Measurements from ENCODE around the gene SLC25A33.

The SLC25A33 gene

GRCh38 chr1:9575486-9575885 lies 36.2 kb downstream of the SLC25A33 start:
- H3K27me3 ChIP-seq (ENCODE audit: insufficient read depth, low read length, poor library complexity), result no peaks in the 10 kb centered on the region
- no peak overlapping the region for H3K27ac ChIP-seq (ENCODE audit: low read length)
- ATAC-seq (ENCODE audit: insufficient read depth, low read depth), result no peak
- no peak overlapping the region for H2AFZ ChIP-seq (ENCODE audit: low read depth, low read length)
- TF ChIP-seq CTCF (IDR thresholded peaks at IDR 0.05; ENCODE audit: borderline replicate concordance, extremely low read depth, low read length, poor library complexity, severe bottlenecking), result no peak
- TF ChIP-seq EZH2 (IDR thresholded peaks at IDR 0.05; ENCODE audit: borderline replicate concordance, low read depth, low read length, severe bottlenecking), result no peak
- no peaks in the 10 kb centered on the region for H3K9me3 ChIP-seq (ENCODE audit: insufficient read depth, low read length, severe bottlenecking)
- no peak overlapping the region for H3K9ac ChIP-seq (ENCODE audit: low read depth, low read length)
- peaks cover 69% of the 10 kb centered on the region for H3K36me3 ChIP-seq (ENCODE audit: insufficient read depth, low read length)
- no peak overlapping the region for H3K4me2 ChIP-seq (ENCODE audit: insufficient read depth, low read length)
- no peak overlapping the region for H3K4me3 ChIP-seq (ENCODE audit: low read depth in 1 of 2, low read length in 2 of 2)
- H3K4me1 ChIP-seq (ENCODE audit: insufficient read depth, low read length), result no peaks in the 10 kb centered on the region
- H3K79me2 ChIP-seq (ENCODE audit: insufficient read depth, low read length), result peaks cover 7% of the 10 kb centered on the region; the same call in 1 of the 2 replicates
- peaks cover 13% of the 10 kb centered on the region; the same call in 1 of the 2 replicates for H4K20me1 ChIP-seq (ENCODE audit: insufficient read depth, low read length)
- DNase-seq, result no peak

- Histone ChIP-seq H3K4me2 (ENCODE audit: insufficient read depth, low read length) (no peak overlapping the region), H3K9me3 (ENCODE audit: insufficient read depth, low read length, severe bottlenecking) (no peaks in the 10 kb centered on the region), H3K9ac (ENCODE audit: low read depth, low read length) (no peak overlapping the region), H3K36me3 (ENCODE audit: insufficient read depth, low read length) (peaks cover 68% of the 10 kb centered on the region), H3K27ac (ENCODE audit: low read length) (no peak overlapping the region), H2AFZ (ENCODE audit: low read depth, low read length) (no peak overlapping the region), H3K4me1 (ENCODE audit: insufficient read depth, low read length) (no peaks in the 10 kb centered on the region), H3K27me3 (ENCODE audit: insufficient read depth, low read length, poor library complexity) (no peaks in the 10 kb centered on the region), H4K20me1 (ENCODE audit: insufficient read depth, low read length) (peaks cover 13% of the 10 kb centered on the region; the same call in 1 of the 2 replicates), H3K4me3 (ENCODE audit: low read depth in 1 of 2, low read length in 2 of 2) (no peak overlapping the region), H3K79me2 (ENCODE audit: insufficient read depth, low read length) (peaks cover 7% of the 10 kb centered on the region; the same call in 1 of the 2 replicates)
- TF ChIP-seq EZH2 (IDR thresholded peaks at IDR 0.05; ENCODE audit: borderline replicate concordance, low read depth, low read length, severe bottlenecking) (no peak), CTCF (IDR thresholded peaks at IDR 0.05; ENCODE audit: borderline replicate concordance, extremely low read depth, low read length, poor library complexity, severe bottlenecking) (peak; percentile 26)
- DNase-seq (no peak), ATAC-seq (ENCODE audit: insufficient read depth, low read depth) (no peak)
These were observed 37.6 kb downstream of the SLC25A33 start for GRCh38 chr1:9576903-9577302.

GRCh38 chr1:9577423-9577822 lies 38.2 kb downstream of the SLC25A33 start:
- peaks cover 68% of the 10 kb centered on the region for H3K36me3 ChIP-seq (ENCODE audit: insufficient read depth, low read length)
- no peak overlapping the region for H3K4me3 ChIP-seq (ENCODE audit: low read depth in 1 of 2, low read length in 2 of 2)
- H3K9me3 ChIP-seq (ENCODE audit: insufficient read depth, low read length, severe bottlenecking), result no peaks in the 10 kb centered on the region
- no peak overlapping the region for H3K4me2 ChIP-seq (ENCODE audit: insufficient read depth, low read length)
- H4K20me1 ChIP-seq (ENCODE audit: insufficient read depth, low read length), result peaks cover 13% of the 10 kb centered on the region; the same call in 1 of the 2 replicates
- DNase-seq, result no peak
- no peaks in the 10 kb centered on the region for H3K4me1 ChIP-seq (ENCODE audit: insufficient read depth, low read length)
- TF ChIP-seq EZH2 (IDR thresholded peaks at IDR 0.05; ENCODE audit: borderline replicate concordance, low read depth, low read length, severe bottlenecking) (no peak), CTCF (IDR thresholded peaks at IDR 0.05; ENCODE audit: borderline replicate concordance, extremely low read depth, low read length, poor library complexity, severe bottlenecking) (no peak)
- no peaks in the 10 kb centered on the region for H3K27me3 ChIP-seq (ENCODE audit: insufficient read depth, low read length, poor library complexity)
- no peak overlapping the region for H2AFZ ChIP-seq (ENCODE audit: low read depth, low read length)
- no peak overlapping the region for H3K27ac ChIP-seq (ENCODE audit: low read length)
- no peak overlapping the region for H3K9ac ChIP-seq (ENCODE audit: low read depth, low read length)
- no peak for ATAC-seq (ENCODE audit: insufficient read depth, low read depth)
- H3K79me2 ChIP-seq (ENCODE audit: insufficient read depth, low read length), result peaks cover 7% of the 10 kb centered on the region; the same call in 1 of the 2 replicates

Measured in DND-41 (cell line).